Activated naive CD4-positive, alpha-beta T cell treated with anti-CD3 and anti-CD28 coated beads, Interleukin-2, amount 10 ng/mL, durations not matched to agents 7 days and 5 days (primary cell): ENCODE measurements around the gene TCN1.
"Not testable (repeated sequence)": the region's sequence is repeated elsewhere in the genome, so short reads cannot be mapped to it uniquely, and the experiment has no call there.

ENCODE experiments used
- CTCF ChIA-PET: fragments of 350-600 bp; sonication (Branson Sonifier 250); formaldehyde crosslinking; loops from one replicate; lab custom pipeline; 2021; ENCODE audit warnings: antibody characterized with exemption; lab: Charles Lee
- DNase-seq: peaks from one replicate; pipeline ENCODE4 v3.0.0-alpha.2; 2020
- H3K27ac Mint-ChIP-seq: one replicate; pipeline ENCODE4 v1.8.0; 2021; ENCODE audit warnings: mild to moderate bottlenecking, moderate library complexity, mixed read lengths
- H3K27me3 Mint-ChIP-seq: one replicate; pipeline ENCODE4 v1.8.0; 2021; ENCODE audit warnings: mild to moderate bottlenecking, mixed read lengths
- H3K36me3 Mint-ChIP-seq: one replicate; pipeline ENCODE4 v1.8.0; 2021; ENCODE audit warnings: mixed read lengths
- H3K4me1 Mint-ChIP-seq: one replicate; pipeline ENCODE4 v1.8.0; 2021; ENCODE audit warnings: mixed read lengths
- H3K4me3 Mint-ChIP-seq: one replicate; pipeline ENCODE4 v1.8.0; 2021; ENCODE audit warnings: mild to moderate bottlenecking, moderate library complexity, mixed read lengths
- H3K9me3 Mint-ChIP-seq: one replicate; pipeline ENCODE4 v1.8.0; 2021; ENCODE audit warnings: mixed read lengths

The TCN1 gene

DNA sequence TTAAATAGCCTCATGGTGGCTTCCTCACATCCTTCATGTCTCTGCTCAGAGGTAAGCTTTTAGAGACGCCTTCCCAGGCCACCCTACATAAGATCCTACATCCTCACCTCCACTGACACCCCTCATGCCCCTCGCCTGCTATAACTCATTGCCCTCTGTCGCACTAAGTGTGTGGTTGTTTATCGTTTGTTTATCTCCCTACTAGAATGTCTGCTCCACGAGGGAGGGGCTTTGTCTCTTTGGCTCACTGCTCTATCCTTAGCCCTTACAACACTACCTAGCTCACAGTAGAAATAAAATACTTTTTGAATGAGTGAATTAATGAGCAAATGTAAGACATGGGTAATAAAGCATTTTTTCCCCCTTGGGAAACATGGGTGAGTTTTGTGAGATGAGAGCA, 19.7 kb downstream of the TCN1 start:
- Mint-ChIP-seq H3K4me1 (no peaks in the 10 kb centered on the region), H3K27ac (peak overlapping the region; percentile 4), H3K36me3 (no peaks in the 10 kb centered on the region), H3K27me3 (peaks cover 11% of the 10 kb centered on the region), H3K4me3 (no peak overlapping the region), H3K9me3 (peaks cover 2% of the 10 kb centered on the region)
- DNase-seq = no peak
- CTCF ChIA-PET = no interaction called here

DNA sequence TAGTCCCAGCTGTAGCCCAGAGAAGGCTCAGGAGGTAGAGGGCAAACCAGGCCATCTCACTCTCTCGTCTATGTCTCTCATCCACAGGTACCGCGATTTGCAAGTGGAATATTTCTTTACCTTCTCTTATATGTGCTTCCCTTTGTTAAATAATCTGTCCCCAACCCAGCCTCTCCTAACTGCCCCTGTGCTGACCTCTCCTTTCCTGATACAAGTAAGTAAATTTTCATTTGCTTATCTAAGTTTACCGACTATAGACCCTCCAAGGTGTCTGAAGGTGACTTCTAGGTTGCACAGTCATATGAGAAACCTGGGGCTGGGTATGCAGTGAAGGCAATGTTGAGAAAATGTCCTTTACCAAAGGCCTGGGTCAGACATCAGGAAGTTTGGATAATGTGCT, 20.9 kb downstream of the TCN1 start, which contains the start of gene CBLIF:
Gene CBLIF, minus strand, starts transcription at position 101 of the 400 bp plus-strand sequence. Its CDS starts 46 bp downstream, at position 55.
- no peak within 1 kb of the TSS for H3K4me3 Mint-ChIP-seq
- H3K27me3 Mint-ChIP-seq = peaks cover 11% of the 10 kb centered on the region
- CTCF ChIA-PET = interaction anchor here (0.6 kb wide), 1 partner anchor 38 kb away, joined by 3 read pairs; no protein-coding TSS in a partner anchor
- DNase-seq = no peak
- H3K9me3 Mint-ChIP-seq = no peaks in the 10 kb centered on the region
- H3K36me3 Mint-ChIP-seq = no peaks in the 10 kb centered on the region
- H3K4me1 Mint-ChIP-seq = no peaks in the 10 kb centered on the region
- H3K27ac Mint-ChIP-seq = no peak within 1 kb of the TSS

- no peaks in the 10 kb centered on the region for H3K36me3 Mint-ChIP-seq
- no peaks in the 10 kb centered on the region for H3K9me3 Mint-ChIP-seq
- DNase-seq = no peak
- no peaks in the 10 kb centered on the region for H3K4me1 Mint-ChIP-seq
- H3K4me3 Mint-ChIP-seq = no peak overlapping the region
- H3K27ac Mint-ChIP-seq = no peak overlapping the region
- CTCF ChIA-PET = no interaction called here
- peaks cover 11% of the 10 kb centered on the region for H3K27me3 Mint-ChIP-seq
Observed at GRCh38 chr11:59842316-59842715, 24.0 kb downstream of the TCN1 start.

DNA sequence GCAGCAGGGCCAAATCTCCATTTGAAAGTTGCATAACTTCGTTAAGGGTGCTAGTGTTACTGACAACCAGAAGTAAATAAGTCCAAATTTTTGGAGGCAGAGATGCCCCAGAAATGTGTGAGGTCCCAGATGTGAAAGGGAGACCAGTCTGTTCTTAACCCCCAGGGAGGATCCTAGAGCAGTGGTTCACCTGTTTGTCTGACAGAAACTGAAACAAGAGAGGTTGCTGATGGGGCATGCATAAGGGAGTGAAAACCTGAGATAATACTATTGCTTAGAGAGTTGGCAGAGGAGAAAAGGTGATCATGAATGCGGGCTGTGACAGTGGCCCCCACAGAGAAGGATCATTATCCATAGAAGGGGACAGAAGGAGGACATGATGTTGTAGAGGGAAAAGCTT, 24.8 kb downstream of the TCN1 start:
- H3K36me3 Mint-ChIP-seq = no peaks in the 10 kb centered on the region
- H3K9me3 Mint-ChIP-seq = no peaks in the 10 kb centered on the region
- no peak overlapping the region for H3K27ac Mint-ChIP-seq
- no peaks in the 10 kb centered on the region for H3K4me1 Mint-ChIP-seq
- H3K27me3 Mint-ChIP-seq = peaks cover 11% of the 10 kb centered on the region
- DNase-seq = no peak
- CTCF ChIA-PET = no interaction called here
- no peak overlapping the region for H3K4me3 Mint-ChIP-seq

- H3K27me3 Mint-ChIP-seq = peaks cover 11% of the 10 kb centered on the region
Observed at GRCh38 chr11:59839615-59840014, 26.7 kb downstream of the TCN1 start.

DNA sequence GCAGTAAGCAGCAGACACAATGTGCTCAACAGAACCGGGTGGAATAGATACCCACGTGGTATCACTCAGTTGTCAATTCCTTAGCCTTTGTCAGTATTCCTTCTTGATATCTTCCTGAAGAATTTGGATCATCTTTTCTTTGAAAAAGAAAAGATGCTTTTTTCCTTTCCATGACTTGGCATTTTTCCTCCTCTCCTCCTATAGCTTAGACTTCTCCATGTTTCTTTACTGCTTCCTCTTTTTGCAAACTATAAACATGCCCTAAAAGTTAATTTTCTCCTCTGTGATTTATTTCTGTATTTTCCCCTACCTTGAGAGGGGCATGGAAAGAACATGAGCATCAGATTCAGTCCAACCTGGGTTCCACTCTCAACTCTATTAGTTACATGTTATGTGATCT, 32.7 kb downstream of the TCN1 start:
- Mint-ChIP-seq H3K4me1 (no peaks in the 10 kb centered on the region), H3K27me3 (peaks cover 4% of the 10 kb centered on the region), H3K36me3 (no peaks in the 10 kb centered on the region), H3K9me3 (no peaks in the 10 kb centered on the region), H3K27ac (no peak overlapping the region), H3K4me3 (no peak overlapping the region)
- no peak for DNase-seq
- CTCF ChIA-PET = no interaction called here

More at GRCh38 chr11:59839615-59840014, 26.7 kb downstream of the TCN1 start:
- DNase-seq = no peak
- H3K36me3 Mint-ChIP-seq = no peaks in the 10 kb centered on the region
- CTCF ChIA-PET = no interaction called here
- no peak overlapping the region for H3K4me3 Mint-ChIP-seq
- H3K9me3 Mint-ChIP-seq = no peaks in the 10 kb centered on the region
- no peaks in the 10 kb centered on the region for H3K4me1 Mint-ChIP-seq
- H3K27ac Mint-ChIP-seq = no peak overlapping the region

- CTCF ChIA-PET = no interaction called here
- H3K4me3 Mint-ChIP-seq = no peak overlapping the region
Observed at GRCh38 chr11:59829358-59829757, 36.9 kb downstream of the TCN1 start.

DNA sequence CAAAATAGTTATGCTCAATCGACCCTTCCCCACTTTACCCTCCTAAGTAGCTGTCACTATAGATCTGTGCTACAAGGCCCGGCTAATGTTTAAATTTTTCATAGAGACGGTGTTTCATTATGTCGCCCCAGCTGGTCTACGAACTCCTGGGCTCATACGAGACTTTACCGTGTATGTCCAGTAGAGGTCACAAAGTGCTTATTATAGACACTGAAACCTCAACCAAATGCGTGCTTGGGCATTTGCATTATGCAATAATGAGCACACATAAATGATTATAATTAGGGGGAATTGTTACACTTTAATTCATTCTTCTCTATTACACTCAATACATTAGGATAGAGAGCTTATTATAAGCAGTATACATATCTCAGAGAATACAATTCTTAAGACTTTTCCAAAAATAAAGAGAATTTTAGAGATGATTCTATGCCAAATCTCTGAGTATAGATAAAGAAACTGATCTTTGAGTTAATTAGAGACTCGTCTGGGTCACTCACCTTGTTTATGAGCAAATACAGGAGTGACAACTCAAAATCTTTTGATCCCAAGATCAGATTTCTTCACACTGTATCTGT, 43.2 kb downstream of the TCN1 start:
- no peak overlapping the region for H3K4me3 Mint-ChIP-seq
- no peak overlapping the region for H3K27ac Mint-ChIP-seq
- H3K27me3 Mint-ChIP-seq = peaks cover 4% of the 10 kb centered on the region
- CTCF ChIA-PET = interaction anchor here (0.7 to 1.1 kb wide), 5 partner anchors 96 to 374 kb away, joined by 3 to 11 read pairs (median 3); no protein-coding TSS in a partner anchor
- H3K36me3 Mint-ChIP-seq = no peaks in the 10 kb centered on the region
- no peaks in the 10 kb centered on the region for H3K9me3 Mint-ChIP-seq
- peak; percentile 47 for DNase-seq
- peaks cover 15% of the 10 kb centered on the region for H3K4me1 Mint-ChIP-seq

More at GRCh38 chr11:59829358-59829757, 36.9 kb downstream of the TCN1 start:
- no peak for DNase-seq
- peaks cover 8% of the 10 kb centered on the region for H3K27me3 Mint-ChIP-seq
- H3K27ac Mint-ChIP-seq = peak overlapping the region; percentile 11
- no peaks in the 10 kb centered on the region for H3K4me1 Mint-ChIP-seq
- no peaks in the 10 kb centered on the region for H3K9me3 Mint-ChIP-seq
- H3K36me3 Mint-ChIP-seq = no peaks in the 10 kb centered on the region

DNA sequence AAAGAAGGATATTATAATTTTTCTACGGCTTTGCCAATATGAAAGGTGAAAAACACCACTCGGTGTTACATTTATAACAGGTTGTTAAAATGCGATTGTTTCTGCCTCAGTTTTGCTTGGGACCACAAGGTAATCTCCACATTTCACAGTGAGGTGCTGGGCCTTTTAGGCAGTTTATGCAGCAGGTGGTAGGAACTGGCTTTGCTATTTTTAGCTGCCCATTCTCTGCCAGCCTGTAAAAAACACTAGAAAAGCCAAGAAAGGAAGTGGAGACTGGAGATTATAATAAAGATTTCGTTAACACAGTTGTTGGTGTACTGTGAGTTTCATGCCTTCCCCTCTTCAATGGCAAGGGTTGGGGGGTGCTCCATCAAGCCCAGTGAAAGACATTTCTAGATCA, 47.7 kb downstream of the TCN1 start:
- no peaks in the 10 kb centered on the region for H3K9me3 Mint-ChIP-seq
- H3K27ac Mint-ChIP-seq = no peak overlapping the region
- H3K4me1 Mint-ChIP-seq = peaks cover 29% of the 10 kb centered on the region
- no peaks in the 10 kb centered on the region for H3K36me3 Mint-ChIP-seq
- no peaks in the 10 kb centered on the region for H3K27me3 Mint-ChIP-seq
- CTCF ChIA-PET = interaction anchor here (0.8 kb wide), 1 partner anchor 100 kb away, joined by 3 read pairs; no protein-coding TSS in a partner anchor
- no peak overlapping the region for H3K4me3 Mint-ChIP-seq
- DNase-seq = no peak

GRCh38 chr11:59816434-59816833, 49.9 kb downstream of the TCN1 start:
- not testable (repeated sequence) for H3K4me3 Mint-ChIP-seq, H3K27ac Mint-ChIP-seq, H3K27me3 Mint-ChIP-seq, H3K9me3 Mint-ChIP-seq, DNase-seq, H3K36me3 Mint-ChIP-seq
- H3K4me1 Mint-ChIP-seq = peaks cover 36% of the 10 kb centered on the region
- CTCF ChIA-PET = interaction anchor here (0.8 kb wide), 1 partner anchor 16 kb away, joined by 3 read pairs; no protein-coding TSS in a partner anchor

- no peak for DNase-seq
- no peak overlapping the region for H3K27ac Mint-ChIP-seq
- no peak overlapping the region for H3K4me3 Mint-ChIP-seq
- H3K36me3 Mint-ChIP-seq = peaks cover 4% of the 10 kb centered on the region
- H3K9me3 Mint-ChIP-seq = peaks cover 4% of the 10 kb centered on the region
- H3K27me3 Mint-ChIP-seq = no peaks in the 10 kb centered on the region
- peaks cover 43% of the 10 kb centered on the region for H3K4me1 Mint-ChIP-seq
- CTCF ChIA-PET = no interaction called here
Observed at GRCh38 chr11:59815754-59816153, 50.5 kb downstream of the TCN1 start.

DNA sequence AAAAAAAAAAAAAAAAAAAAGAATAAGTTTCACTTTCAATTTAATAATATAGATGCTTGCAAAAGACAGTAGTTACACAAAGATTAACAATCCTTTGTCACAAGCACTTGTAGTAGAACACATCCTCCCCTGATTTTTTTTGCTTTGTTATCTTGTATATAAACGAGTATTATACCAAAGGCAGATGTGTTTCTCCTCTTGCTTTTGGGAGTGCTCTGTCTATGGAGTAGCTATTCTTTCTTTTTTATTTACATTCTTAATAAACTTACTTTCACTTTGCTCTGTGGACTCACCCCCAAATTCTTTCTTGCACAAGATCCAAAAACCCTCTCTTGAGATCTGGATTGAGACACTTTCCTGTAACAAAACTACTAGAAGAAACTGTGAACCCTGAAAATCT, 52.3 kb downstream of the TCN1 start:
- Mint-ChIP-seq H3K4me1 (peaks cover 55% of the 10 kb centered on the region), H3K27ac (peak overlapping the region; percentile 62), H3K4me3 (peak overlapping the region; percentile 22), H3K27me3 (no peaks in the 10 kb centered on the region), H3K9me3 (peaks cover 4% of the 10 kb centered on the region), H3K36me3 (peaks cover 6% of the 10 kb centered on the region)
- DNase-seq = no peak
- CTCF ChIA-PET = no interaction called here

- Mint-ChIP-seq H3K9me3 (peaks cover 4% of the 10 kb centered on the region), H3K4me1 (peaks cover 53% of the 10 kb centered on the region), H3K36me3 (peaks cover 10% of the 10 kb centered on the region), H3K27ac (no peak overlapping the region), H3K4me3 (no peak overlapping the region), H3K27me3 (no peaks in the 10 kb centered on the region)
- CTCF ChIA-PET = interaction anchor here (7.2 kb wide), 1 partner anchor 59 kb away, joined by 34 read pairs; the partner anchor contains the start of gene STX3
- no peak for DNase-seq
Observed at GRCh38 chr11:59813364-59813763, 52.9 kb downstream of the TCN1 start.

DNA sequence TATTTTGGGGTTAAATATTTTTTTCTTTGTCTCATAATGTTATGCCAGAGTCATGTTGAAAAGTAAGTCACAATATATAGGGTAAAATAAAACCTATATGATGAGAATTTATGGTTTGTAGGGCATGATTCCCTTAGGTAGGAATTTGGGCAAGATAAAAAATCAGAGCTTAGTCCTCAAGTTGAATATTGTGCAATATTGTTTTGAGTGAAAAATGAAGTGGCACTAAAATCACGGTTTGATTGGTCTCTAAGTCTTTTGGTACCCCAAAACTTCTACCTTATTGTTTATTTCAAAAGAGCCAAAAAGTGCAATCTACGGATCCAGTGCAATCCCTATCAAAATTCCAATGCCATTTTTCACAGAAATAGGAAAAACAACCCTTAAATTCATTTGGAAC, 54.1 kb downstream of the TCN1 start:
- H3K27me3 Mint-ChIP-seq = no peaks in the 10 kb centered on the region
- no peak overlapping the region for H3K4me3 Mint-ChIP-seq
- DNase-seq = no peak
- peaks cover 50% of the 10 kb centered on the region for H3K4me1 Mint-ChIP-seq
- no peak overlapping the region for H3K27ac Mint-ChIP-seq
- H3K36me3 Mint-ChIP-seq = peaks cover 15% of the 10 kb centered on the region
- CTCF ChIA-PET = interaction anchor here (0.8 to 7.2 kb wide), 2 partner anchors 10 to 58 kb away, joined by 3 to 34 read pairs; partner anchors contain the start of gene STX3
- peaks cover 4% of the 10 kb centered on the region for H3K9me3 Mint-ChIP-seq

DNA sequence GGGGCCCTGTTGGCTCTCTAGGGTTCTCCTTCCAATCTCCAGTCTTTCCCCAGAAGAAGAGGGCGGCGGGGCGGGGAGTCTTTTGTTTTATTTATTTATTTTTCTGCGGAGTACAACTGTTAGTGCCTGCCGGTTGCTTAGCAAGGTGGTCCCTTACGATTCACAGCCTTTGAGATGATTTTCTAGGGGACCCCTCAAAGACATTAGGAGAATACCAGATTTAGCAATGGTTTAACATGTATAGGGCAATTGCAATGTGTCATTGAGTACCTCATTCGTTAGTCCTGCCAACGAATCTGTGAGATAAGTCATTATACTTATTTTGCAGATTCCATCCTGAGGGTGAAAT, 55.4 kb downstream of the TCN1 start:
- peaks cover 53% of the 10 kb centered on the region for H3K4me1 Mint-ChIP-seq

More for the DNA sequence above, 55.4 kb downstream of the TCN1 start:
- peak overlapping the region; percentile 93 for H3K4me3 Mint-ChIP-seq
- peaks cover 26% of the 10 kb centered on the region for H3K36me3 Mint-ChIP-seq
- peaks cover 4% of the 10 kb centered on the region for H3K9me3 Mint-ChIP-seq
- H3K27me3 Mint-ChIP-seq = no peaks in the 10 kb centered on the region
- CTCF ChIA-PET = interaction anchor here (0.6 to 7.2 kb wide), 4 partner anchors 18 to 108 kb away, joined by 3 to 34 read pairs (median 3); partner anchors contain the start of gene STX3
- no peak for DNase-seq
- H3K27ac Mint-ChIP-seq = peak overlapping the region; percentile 95
